Esophagus squamous epithelium (tissue), 5 donors: ENCODE results near the gene CNKSR2. TPM values are rescaled to one million over a fixed set of nuclear protein-coding genes. Genes with fewer than 3 reads are reported as not detected.

ENCODE experiments used
- DNase-seq: peaks from one replicate; lab custom pipeline; 2025; lab: John Stamatoyannopoulos, UW
- H3K27ac ChIP-seq, 4 donors: fragments of 200-600 bp; sonication (generic); one replicate each; pipeline ENCODE4 v1.5.1; 2016 to 2019; ENCODE audit warnings: mild to moderate bottlenecking in 1 of 4
- H3K27me3 ChIP-seq, 4 donors: fragments of 200-600 bp; sonication (generic); 1 replicate in 3 of 4; 2 replicates in 1 of 4; pipeline versions ENCODE4 v1.5.1 to v1.6.0; 2017 to 2021; ENCODE audit warnings: antibody characterized with exemption in 1 of 4
- H3K36me3 ChIP-seq, 3 donors: fragments of 200-600 bp; sonication (generic); one replicate each; pipeline ENCODE4 v1.5.1; 2016 to 2019
- H3K4me1 ChIP-seq, 3 donors: fragments of 200-600 bp; sonication (generic); one replicate each; pipeline ENCODE4 v1.5.1; 2017 to 2019
- H3K4me3 ChIP-seq, 4 donors: fragments of 200-600 bp; sonication (generic); 1 replicate in 3 of 4; 2 replicates in 1 of 4; pipeline ENCODE4 v1.5.1; 2016 to 2019; ENCODE audit warnings: mild to moderate bottlenecking in 2 of 4, moderate library complexity in 1 of 4
- H3K9me3 ChIP-seq, 3 donors: fragments of 200-600 bp; sonication (generic); one replicate each; pipeline ENCODE4 v1.5.1; 2016 to 2019
- CTCF ChIP-seq, 6 experiments: fragments of 450-650 bp in 4 of 6; fragments of 200-600 bp in 2 of 6; sonication (generic) in 2 of 6; IDR thresholded peaks; one replicate each; pipeline ENCODE4 v1.5.1; 2016 to 2019; ENCODE audit warnings: antibody characterized with exemption in 6 of 6, mild to moderate bottlenecking in 4 of 6, moderate library complexity in 4 of 6
- POLR2A ChIP-seq, 4 donors: fragments of 450-650 bp; IDR thresholded peaks; one replicate each; pipeline ENCODE4 v1.6.1; 2017; ENCODE audit warnings: antibody characterized with exemption in 4 of 4, mild to moderate bottlenecking in 4 of 4, moderate library complexity in 3 of 4
- WGBS, 2 donors: methylation state at CpG; one replicate each; pipeline ENCODE4 v1.1.5; 2018; 5-methylcytosine and 5-hydroxymethylcytosine counted together
- intact Hi-C: fragments of 100-400 bp; cut with DNase I; formaldehyde crosslinking; loops from one replicate; pipeline ENCODE4 v1.15.0; 2022
- total RNA-seq, 4 donors: library from RNA; depleted of rRNA; stranded (reverse); fragments of >200 nt; gene quantifications; one replicate each; pipeline ENCODE4 v1.1.0, GENCODE V29; 2016
- donor health status: DM: yes; HTN: yes; CAD: no.

The CNKSR2 gene
- total RNA-seq, 4 donors from 2014 or later: 0.57 to 3.1 TPM; not detected in 2

DNA sequence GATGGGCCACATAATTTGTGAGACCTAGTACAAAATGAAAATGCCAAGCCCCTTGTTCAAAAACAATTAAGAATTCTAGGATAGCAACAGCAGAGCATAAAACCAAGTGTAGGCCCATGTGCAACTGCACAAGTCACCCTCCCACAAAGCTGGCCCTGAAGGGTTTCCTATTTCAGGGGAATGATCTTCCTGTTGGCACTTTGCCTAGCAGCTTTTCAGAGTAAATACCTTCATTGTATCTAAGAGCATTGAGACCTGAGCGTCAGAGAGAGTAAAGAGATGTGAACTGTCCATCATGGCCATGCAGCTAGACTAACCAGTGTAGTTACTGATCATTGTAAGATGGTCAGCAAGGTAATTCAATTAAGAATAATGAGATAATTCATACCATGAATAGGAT is 113.6 kb downstream of the CNKSR2 start:
- H3K36me3 ChIP-seq: no peaks in the 10 kb centered on the region
- no peak for DNase-seq
- no peaks in the 10 kb centered on the region for H3K4me1 ChIP-seq
- H3K4me3 ChIP-seq: no peak overlapping the region
- no peak for TF ChIP-seq POLR2A (IDR thresholded peaks at IDR 0.05)
- TF ChIP-seq CTCF (IDR thresholded peaks at IDR 0.05): no peak
- no peaks in the 10 kb centered on the region for H3K9me3 ChIP-seq
- H3K27ac ChIP-seq: no peak overlapping the region
- 11 to 43% methylated on average over 1 of the region's 1 CpG for WGBS, 2 donors
- H3K27me3 ChIP-seq: no peaks in the 10 kb centered on the region
- intact Hi-C loops: no loop called here

- no peaks in the 10 kb centered on the region for H3K27me3 ChIP-seq
- WGBS, 2 donors: 45 to 64% methylated on average over 3 to 4 of the region's 4 CpGs
- DNase-seq: no peak
- H3K4me1 ChIP-seq: no peaks in the 10 kb centered on the region
- intact Hi-C loops: no loop called here
- H3K27ac ChIP-seq: no peak overlapping the region
- H3K4me3 ChIP-seq: no peak overlapping the region
- no peaks in the 10 kb centered on the region for H3K36me3 ChIP-seq
- no peaks in the 10 kb centered on the region for H3K9me3 ChIP-seq
- TF ChIP-seq CTCF (IDR thresholded peaks at IDR 0.05): no peak
- no peak for TF ChIP-seq POLR2A (IDR thresholded peaks at IDR 0.05)
Measured at GRCh38 chrX:21490341-21490740, 116.1 kb downstream of the CNKSR2 start.

GRCh38 chrX:21493226-21493830 is 119.1 kb downstream of the CNKSR2 start:
- WGBS, 2 donors: 33 to 47% methylated on average over 1 of the region's 1 CpG
- no peaks in the 10 kb centered on the region for H3K9me3 ChIP-seq
- no peaks in the 10 kb centered on the region for H3K36me3 ChIP-seq
- intact Hi-C loops: no loop called here
- no peak for TF ChIP-seq POLR2A (IDR thresholded peaks at IDR 0.05)
- no peak for TF ChIP-seq CTCF (IDR thresholded peaks at IDR 0.05)
- H3K4me3 ChIP-seq: no peak overlapping the region
- no peak for DNase-seq
- H3K27ac ChIP-seq: no peak overlapping the region
- no peaks in the 10 kb centered on the region for H3K4me1 ChIP-seq
- H3K27me3 ChIP-seq: no peaks in the 10 kb centered on the region

DNA sequence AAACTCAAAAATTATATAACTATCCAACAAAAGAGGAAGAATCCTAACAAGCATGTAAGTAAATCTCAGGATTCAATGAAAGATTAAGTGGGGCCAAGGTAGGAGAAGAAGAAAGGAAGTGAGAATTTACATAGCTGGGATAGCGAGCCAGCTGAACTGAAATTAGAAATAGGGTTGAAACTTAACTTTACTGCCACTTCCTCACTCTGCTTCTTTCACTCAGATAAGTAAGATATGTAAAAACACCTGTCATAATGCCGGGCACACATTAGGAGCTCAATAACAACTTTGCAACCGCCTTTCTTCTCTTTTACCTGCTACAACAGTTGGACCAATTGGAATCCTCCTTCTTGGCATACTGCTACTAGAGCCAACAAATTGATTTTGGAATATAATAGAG is 129.4 kb downstream of the CNKSR2 start:
- Histone ChIP-seq H3K27ac (no peak overlapping the region), H3K36me3 (no peaks in the 10 kb centered on the region), H3K4me3 (no peak overlapping the region), H3K4me1 (no peaks in the 10 kb centered on the region), H3K9me3 (no peaks in the 10 kb centered on the region), H3K27me3 (no peaks in the 10 kb centered on the region)
- DNase-seq: no peak
- WGBS, 2 donors: 70 to 80% methylated on average over 3 of the region's 3 CpGs
- no peak for TF ChIP-seq CTCF (IDR thresholded peaks at IDR 0.05)
- TF ChIP-seq POLR2A (IDR thresholded peaks at IDR 0.05): no peak
- intact Hi-C loops: no loop called here

- no peaks in the 10 kb centered on the region for H3K4me1 ChIP-seq
- no peaks in the 10 kb centered on the region for H3K27me3 ChIP-seq
- TF ChIP-seq POLR2A (IDR thresholded peaks at IDR 0.05): no peak
- TF ChIP-seq CTCF (IDR thresholded peaks at IDR 0.05): no peak
- H3K4me3 ChIP-seq: no peak overlapping the region
- no peaks in the 10 kb centered on the region for H3K9me3 ChIP-seq
- no peaks in the 10 kb centered on the region for H3K36me3 ChIP-seq
- no peak for DNase-seq
- intact Hi-C loops: no loop called here
- no peak overlapping the region for H3K27ac ChIP-seq
Measured at GRCh38 chrX:21509912-21510311, 135.7 kb downstream of the CNKSR2 start.
